GM08714 (cell line): ENCODE measurements around the gene VTN.

ENCODE experiments used
- H3K4me3 ChIP-seq: fragments of 200-500 bp; sonication (Bioruptor generic); 2 replicates; pipeline ENCODE4 v1.5.1; 2014; ENCODE audit warnings: mild to moderate bottlenecking, low read length, inconsistent platforms
- ZNF274 ChIP-seq: IDR thresholded peaks from 2 replicates; pipeline ENCODE4 v1.6.1; 2012; ENCODE audit warnings: mild to moderate bottlenecking, low read depth, low read length

The VTN gene

DNA sequence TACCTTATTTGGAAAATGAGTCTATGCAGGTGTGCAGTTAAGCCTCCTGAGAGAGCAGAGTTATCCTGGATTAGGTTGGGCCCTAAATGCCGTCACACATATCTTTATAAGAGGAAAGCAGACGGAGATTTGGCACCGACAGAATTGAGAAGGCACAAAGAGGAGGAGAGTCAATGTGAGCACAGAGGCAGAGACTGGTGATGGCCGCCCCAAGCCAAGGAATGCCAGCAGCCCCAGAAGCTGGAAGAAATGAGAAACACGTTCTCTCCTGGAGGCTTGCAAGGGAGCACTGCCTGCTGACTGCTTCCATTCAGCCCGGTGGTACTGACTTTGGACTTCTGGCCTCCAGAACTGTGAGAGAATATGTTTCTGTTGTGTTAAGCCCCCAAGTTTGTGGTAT is 32.7 kb upstream of the VTN start:
- H3K4me3 ChIP-seq: no peak overlapping the region
- no peak for TF ChIP-seq ZNF274

GRCh38 chr17:28402224-28402630 is 32.1 kb upstream of the VTN start:
- no peak overlapping the region for H3K4me3 ChIP-seq
- TF ChIP-seq ZNF274: no peak

DNA sequence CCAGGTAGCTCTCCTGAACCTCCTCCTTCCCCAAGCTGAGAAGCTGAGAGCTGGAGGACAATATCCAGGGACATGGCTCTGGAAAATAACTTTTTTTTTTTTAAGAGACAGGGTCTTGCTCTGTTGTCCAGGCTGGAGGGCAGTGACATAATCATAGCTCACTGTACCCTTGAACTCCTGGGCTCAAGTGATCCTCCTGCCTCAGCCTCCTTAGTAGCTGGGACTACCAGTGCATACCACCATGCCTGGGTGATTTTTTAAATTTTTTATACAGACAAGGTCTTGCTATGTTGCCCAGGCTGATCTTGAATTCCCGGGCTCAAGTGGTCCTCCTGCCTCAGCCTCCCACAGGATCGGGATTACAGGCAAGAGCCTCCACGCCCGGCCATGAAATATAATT is 29.7 kb upstream of the VTN start:
- no peak for TF ChIP-seq ZNF274
- H3K4me3 ChIP-seq: no peak overlapping the region

- no peak for TF ChIP-seq ZNF274
- no peak overlapping the region for H3K4me3 ChIP-seq
These were observed 28.3 kb upstream of the VTN start for GRCh38 chr17:28398280-28398981.

DNA sequence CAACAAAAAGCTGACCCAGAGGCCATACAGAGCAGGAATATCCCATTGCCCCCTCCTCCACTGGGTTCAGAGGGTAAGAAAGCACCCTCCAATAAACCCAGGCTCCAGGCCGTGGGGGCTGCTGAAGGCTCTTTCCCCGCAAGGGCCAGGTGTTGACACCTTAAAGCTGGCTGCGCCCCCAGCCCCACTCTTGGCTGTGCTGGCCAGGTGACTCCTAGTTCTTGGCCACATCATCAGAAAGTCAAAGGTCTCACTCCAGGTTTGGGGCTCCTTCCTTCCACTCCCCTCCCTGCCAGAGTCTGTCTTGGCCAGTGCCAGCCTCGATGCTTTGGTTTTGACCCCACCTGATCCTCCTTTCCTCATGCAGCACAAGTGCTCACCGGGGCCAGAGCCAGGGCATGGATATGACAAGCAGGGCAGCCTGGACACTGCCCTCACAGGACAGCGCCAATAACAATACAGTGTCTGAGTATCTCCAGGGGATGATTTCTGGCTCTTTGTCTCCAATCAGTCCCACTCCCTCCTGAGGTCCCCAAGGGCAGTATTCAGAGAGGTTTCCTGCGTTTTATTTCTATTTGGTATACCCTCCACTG is 27.7 kb upstream of the VTN start:
- no peak overlapping the region for H3K4me3 ChIP-seq
- TF ChIP-seq ZNF274: no peak

DNA sequence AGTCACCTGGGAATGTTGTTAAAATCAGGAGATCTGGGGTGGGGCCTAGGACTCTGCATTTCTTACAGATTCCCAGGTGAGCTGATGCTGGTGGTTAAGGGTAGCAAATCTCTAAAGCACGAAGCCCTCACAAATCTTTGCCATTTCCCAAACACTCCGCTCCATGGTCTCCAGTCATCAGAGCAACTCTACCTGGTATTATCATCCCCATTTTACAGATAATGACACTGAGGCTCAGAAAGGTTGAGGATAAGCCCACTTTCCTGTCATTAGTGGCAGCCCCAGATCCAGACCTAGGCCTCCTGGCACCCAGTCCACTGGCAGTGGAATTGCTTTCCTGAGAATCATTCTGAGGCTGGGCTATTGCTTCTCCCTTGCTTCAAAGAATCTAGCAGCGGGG is 27.2 kb upstream of the VTN start:
- no peak for TF ChIP-seq ZNF274
- H3K4me3 ChIP-seq: no peak overlapping the region

- no peak for TF ChIP-seq ZNF274
- no peak overlapping the region for H3K4me3 ChIP-seq
These were observed 26.6 kb upstream of the VTN start for GRCh38 chr17:28396635-28397239.

DNA sequence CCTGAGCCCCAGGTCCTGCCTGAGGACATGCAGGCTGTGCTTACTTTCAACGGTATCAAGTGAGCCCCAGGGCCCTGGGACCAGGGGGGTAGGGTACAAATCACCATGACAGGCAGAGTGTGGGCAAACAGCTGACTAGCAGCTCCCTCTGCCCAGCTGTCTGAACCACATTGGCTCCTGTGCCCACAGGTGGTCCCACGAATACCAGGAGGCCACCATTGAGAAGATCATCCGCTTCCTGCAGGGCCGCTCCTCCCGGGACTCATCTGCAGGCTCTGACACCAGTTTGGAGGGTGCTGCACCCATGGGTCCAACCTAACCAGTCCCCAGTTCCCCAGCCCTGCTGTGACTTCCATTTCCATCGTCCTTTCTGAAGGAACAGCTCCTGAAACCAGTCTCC is 25.9 kb upstream of the VTN start:
- no peak overlapping the region for H3K4me3 ChIP-seq
- no peak for TF ChIP-seq ZNF274

DNA sequence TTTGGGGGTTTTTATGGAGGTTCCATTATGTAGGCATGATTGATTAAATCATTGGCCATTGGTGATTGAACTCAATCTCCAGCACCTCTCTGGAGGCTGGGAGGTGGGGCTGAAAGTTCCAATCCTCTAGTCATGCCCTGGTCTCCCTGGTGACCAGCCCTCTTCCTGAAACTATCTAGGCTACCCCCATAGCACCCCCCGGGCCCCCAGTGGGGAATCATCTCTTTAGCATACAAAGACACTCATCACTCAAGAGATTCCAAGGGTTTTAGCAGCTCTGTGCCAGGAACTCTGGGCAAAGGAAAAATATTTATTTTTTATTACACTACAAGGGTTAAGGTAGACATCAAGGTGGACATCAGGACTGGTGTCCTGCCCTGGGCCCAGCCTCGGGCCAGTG is 25.3 kb upstream of the VTN start:
- no peak for TF ChIP-seq ZNF274
- H3K4me3 ChIP-seq: no peak overlapping the region

GRCh38 chr17:28394337-28395116 is 24.4 kb upstream of the VTN start:
- H3K4me3 ChIP-seq: no peak overlapping the region
- TF ChIP-seq ZNF274: no peak

- TF ChIP-seq ZNF274: no peak
- H3K4me3 ChIP-seq: no peak overlapping the region
These were observed 22.4 kb upstream of the VTN start for GRCh38 chr17:28392491-28392890.

GRCh38 chr17:28391401-28391800 is 21.3 kb upstream of the VTN start:
- H3K4me3 ChIP-seq: no peak overlapping the region

GRCh38 chr17:28390984-28391383 is 20.9 kb upstream of the VTN start:
- TF ChIP-seq ZNF274: no peak
- no peak overlapping the region for H3K4me3 ChIP-seq

More at GRCh38 chr17:28391401-28391800, 21.3 kb upstream of the VTN start:
- no peak for TF ChIP-seq ZNF274

DNA sequence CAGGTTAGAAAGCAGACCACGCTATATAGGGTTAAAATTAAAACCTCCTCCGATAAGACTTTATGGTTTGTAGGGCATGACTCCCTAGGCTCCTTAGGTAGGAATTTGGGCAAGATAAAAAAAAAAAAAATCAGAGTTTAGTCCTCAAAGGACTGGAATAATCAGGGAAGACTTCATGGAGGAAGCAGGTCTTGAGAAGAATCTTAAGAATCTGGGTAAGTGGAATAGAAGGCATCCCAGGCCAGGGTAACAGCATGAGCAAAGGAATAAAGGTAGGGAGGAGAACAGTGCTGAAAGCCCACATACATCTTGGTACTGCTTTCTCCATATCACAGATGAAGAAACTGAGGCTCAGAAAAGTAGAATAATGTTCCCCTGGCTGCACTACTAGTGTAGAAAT is 20.5 kb upstream of the VTN start:
- no peak for TF ChIP-seq ZNF274
- no peak overlapping the region for H3K4me3 ChIP-seq

GRCh38 chr17:28390141-28390540 is 20.0 kb upstream of the VTN start:
- TF ChIP-seq ZNF274: no peak
- H3K4me3 ChIP-seq: no peak overlapping the region
